Activated naive CD4-positive, alpha-beta T cell treated with anti-CD3 and anti-CD28 coated beads, Interleukin-2, amount 50 U/mL, for 16 hours (primary cell): ENCODE measurements around the gene RAB35.
"Not testable (repeated sequence)": the region's sequence is repeated elsewhere in the genome, so short reads cannot be mapped to it uniquely, and the experiment has no call there.

Experiments
- DNase-seq: peaks from one replicate; pipeline ENCODE4 v3.0.0-alpha.2; 2020

RAB35 gene

DNA sequence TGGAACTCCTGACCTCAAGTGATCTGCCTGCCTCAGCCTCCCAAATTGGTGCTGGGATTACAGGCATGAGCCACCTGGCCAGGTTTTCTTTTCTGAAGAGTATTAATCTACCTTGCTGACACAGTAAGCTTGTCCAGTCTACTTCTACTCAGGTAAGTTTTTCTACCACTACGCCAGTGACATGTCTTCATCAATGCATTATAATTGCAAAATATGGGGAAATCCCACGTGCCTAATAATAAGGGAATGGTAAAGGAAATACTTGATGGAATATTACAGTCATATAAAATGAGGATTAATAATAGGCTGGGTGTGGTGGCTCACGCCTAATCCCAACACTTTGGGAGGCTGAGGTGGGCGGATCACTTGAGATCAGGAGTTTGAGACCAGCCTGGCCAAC, 62.3 kb downstream of the RAB35 start:
- DNase-seq: no peak

DNA sequence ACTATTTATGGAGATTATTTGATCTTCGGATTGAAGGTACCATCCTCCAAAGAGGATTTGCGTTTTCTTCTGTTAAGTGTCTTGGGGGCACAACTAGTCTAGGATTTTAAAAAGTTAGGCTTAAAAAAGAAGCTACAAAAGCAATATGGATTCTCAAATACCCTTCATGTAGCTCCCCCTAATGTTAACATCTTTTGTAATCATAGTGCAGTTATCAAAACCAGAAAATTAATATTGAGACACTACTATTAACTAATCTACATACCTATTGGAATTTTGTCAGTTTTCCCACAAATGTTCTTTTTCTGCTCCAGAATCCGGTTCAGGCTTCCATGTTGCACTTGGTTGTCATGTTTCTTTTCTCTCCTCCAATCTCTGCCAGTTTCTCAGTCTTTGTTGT, 65.0 kb downstream of the RAB35 start:
- DNase-seq: no peak

DNA sequence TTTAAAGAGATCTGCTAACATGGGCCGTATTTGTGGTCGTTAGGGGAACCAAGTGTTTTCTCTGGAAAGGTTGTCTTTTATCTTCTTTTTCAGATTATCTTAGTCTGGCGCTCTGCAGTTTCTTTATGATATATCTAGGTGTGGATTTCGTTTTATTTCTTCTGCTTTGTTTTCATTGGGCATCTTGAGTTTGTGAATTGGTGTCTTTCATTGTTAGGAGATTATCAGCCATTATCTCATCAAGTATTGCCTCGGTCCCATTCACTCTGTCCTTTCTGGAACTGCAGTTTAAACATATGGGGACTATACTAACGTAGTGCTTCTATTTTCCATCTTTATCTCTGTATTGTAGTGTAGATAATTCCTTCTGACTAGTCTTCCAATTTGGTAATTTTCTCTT, 67.1 kb downstream of the RAB35 start:
- no peak for DNase-seq

DNA sequence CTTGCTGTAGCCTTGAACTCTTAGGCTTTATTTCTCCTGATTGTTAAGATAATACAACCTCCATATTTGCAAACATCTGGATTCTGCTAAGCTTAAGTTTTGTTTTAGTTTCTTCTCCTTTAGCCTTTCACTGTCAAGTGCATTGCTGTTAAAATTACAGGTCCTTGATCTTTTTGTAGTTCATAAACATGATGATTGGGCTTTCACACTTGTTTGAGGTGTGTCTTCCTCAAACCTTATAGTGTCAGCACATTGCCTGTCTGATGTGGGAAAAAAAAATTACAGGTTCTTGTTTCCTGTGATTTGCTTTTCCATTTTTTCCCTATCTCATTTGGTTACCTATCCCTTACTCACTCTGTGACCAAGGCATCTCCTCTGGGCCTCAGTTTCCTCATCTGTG, 68.3 kb downstream of the RAB35 start:
- DNase-seq: no peak

DNA sequence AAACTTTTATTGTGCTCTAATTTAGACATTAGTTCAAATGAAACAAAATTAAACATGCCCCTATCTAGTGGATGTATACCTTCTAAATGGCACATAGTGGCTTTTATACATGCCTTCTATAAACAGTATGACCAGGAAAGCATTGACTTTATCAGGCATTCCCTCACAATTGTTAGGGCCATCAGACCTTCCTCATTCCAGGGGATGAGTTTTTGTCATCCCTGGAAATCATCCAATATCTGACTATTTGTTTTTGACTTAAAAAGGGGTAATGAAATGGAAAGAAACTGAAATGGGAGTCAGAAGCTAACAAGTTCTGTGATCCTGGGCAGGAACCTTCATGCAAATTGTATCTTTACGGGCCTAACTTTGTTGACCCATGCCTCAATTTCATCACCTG, 69.5 kb downstream of the RAB35 start:
- DNase-seq: no peak

DNA sequence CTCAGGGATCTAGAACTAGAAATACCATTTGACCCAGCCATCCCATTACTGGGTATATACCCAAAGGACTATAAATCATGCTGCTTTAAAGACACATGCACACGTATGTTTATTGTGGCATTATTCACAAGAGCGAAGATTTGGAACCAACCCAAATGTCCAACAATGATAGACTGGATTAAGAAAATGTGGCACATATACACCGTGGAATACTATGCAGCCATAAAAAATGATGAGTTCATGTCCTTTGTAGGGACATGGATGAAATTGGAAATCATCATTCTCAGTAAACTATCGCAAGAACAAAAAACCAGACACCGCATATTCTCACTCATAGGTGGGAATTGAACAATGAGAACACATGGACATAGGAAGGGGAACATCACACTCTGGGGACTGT, 71.2 kb downstream of the RAB35 start:
- DNase-seq: not testable (repeated sequence)
